Smooth muscle cell of the brain vasculature (primary cell): ENCODE measurements around the gene AMIGO3.
"Not testable (repeated sequence)": the region's sequence is repeated elsewhere in the genome, so short reads cannot be mapped to it uniquely, and the experiment has no call there.

ENCODE experiments used
- DNase-seq: peaks from one replicate; pipeline ENCODE4 v3.0.0-alpha.2; 2012; ENCODE audit warnings: low read depth, low spot score

The AMIGO3 gene

DNA sequence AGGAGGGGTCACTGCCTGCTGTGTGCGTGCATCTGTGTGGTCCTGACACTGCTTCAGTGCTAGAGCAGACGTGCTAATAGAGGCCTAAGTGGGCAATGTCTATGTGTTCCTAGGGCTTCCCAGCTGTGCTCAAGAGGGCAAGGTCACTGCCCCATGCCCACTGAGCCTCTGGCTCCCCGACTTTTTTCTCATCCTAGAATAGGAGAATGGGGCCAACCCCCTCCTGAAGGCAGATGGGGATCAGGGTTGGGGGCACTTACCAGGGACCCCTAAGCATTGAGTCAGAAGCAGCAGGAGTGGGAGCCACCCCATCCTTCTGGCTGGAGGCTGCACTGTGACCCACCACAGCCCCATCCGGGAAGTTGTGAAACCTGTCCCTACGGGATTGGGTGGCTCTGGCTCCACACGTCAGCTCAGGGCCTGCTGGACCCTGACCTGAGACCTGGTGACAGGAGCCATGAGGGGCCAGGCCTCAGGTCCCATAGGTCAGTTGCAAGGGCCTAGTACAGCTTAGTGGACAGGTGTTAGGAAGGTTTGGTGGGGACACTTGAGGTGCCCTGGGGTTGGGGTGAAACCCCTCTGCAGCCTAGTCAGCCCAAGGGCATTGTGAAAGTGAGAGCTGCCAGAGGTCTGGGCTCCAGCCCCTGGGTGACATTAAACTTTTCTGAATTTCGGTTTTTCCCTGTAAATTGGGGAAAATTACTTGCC lies 31.0 kb downstream of the AMIGO3 start:
- DNase-seq, result not testable (repeated sequence)

DNA sequence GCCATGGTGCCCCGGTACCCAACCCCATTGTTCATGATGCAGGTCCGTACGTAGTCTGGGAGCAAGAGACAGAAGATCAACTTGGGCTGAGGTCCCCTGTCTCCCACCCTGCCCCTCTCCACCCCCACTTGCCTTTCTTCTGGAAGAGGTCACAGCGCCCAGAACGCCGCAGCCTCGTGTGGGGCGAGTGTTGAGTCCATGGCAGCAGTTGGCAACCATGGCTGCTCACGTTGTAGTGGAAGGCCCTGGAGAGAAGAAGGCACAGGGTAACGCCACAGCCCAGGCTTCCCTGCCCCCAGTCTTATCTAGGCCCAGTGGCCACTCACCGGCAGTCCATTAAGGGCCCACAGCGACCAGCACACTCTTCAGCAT lies 32.1 kb downstream of the AMIGO3 start:
- not testable (repeated sequence) for DNase-seq

DNA sequence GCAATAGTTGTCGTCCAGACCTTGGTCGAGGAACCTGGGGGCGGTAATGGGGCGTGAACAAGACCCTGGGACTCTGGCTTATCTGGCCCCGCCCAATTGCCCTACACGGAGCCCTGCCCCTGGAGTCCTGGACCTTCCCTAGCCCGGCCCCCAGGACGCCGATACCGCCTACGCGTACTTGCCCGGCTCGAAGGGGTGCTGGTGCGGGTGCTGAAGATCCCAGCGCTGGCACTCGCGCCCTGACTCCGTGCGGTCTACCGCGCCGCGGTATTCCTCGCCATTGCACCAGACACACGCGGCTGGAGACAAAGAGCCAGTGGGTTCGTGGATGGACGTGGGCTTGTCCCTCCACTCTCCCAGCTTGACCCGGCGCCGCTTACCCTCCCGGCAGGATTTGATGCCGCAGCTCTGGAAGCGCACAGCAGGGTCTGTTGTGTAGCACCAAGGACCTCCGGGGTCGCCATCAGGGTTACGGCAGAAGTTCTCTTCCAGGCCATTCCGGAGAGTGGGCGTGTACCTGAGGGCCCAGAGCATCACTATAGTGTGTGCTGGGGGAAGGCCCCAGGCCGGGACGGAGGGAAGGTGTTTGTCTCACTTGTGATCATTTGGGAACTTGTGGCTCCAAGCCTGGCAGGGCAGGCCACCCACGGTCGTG lies 32.6 kb downstream of the AMIGO3 start:
- DNase-seq, result not testable (repeated sequence)

DNA sequence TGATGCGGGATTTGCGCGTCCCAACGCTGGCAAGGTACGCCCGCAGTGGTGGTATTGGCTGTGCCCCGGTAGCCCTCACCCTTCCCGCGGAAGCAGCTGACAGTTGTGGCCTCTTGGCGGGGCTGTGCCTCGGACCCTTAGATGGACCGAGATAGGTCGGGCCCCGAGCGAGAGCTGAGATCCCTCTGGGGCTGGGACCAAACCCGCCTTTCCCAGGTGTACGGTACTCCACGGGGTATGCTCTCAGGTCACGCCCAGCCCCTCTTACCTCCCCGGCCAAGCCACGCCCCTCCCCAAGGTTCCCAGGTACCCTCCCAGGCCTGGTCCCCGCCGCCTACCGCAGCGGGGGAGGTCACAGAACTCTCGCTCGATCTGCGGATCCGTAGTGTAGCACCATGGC lies 33.1 kb downstream of the AMIGO3 start:
- DNase-seq, result not testable (repeated sequence)

DNA sequence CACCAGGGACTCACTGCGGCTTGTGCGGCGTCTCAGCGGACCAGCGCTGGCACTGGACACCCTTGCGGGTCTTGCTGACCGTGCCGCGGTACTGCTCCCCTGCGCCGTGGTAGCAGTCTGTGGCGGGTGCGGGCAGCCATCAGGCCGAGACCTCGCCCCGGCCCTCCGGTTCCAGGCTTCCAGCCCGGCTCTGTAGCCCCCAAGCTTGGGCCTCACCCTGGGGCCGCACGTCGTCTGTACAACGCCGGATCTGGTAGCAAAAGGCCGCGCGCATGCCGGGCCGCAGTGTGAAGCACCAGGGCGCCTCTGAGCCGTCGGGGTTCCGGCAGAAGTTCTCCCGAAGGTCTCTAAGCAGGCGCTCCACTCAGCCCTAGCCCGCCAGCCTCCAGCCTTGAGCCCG lies 33.6 kb downstream of the AMIGO3 start:
- not testable (repeated sequence) for DNase-seq

DNA sequence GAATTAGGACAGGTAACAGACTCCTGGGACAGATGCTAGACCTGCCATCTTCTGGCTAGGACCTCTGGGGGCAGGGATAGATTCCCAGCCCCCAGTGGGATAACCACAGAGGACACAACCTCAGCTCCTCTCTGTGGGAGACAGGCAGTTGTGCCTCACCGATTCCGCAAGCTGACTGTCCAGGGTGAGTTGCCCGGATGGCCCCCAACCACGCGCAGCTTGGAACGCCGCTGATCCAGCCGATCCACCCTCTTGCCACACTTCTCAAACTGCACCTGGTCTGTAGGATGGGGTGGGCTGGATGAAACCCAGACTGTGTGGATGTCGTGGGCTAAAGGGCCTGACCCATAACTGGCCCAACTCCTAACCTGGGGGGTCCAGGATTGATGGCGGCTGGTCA lies 34.4 kb downstream of the AMIGO3 start:
- DNase-seq, result not testable (repeated sequence)

DNA sequence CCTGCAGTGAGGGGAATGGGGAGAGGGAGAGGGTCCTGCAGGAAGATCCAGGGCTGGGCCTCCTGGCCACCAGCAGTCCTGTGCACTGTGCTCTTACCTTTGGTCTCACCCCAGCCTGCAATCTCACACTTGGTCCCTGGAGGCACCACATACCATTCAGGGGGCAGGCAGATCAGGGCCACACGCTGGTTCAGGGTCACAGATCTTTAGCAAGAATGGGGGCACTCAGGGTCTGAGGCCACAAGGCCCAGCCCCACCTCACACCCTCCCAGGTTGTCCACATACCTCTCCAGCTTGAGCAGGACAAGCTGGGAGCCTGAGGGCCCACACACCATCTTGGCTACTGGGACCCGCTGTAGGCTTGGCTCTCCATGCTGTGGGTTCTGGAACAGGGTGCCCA lies 35.0 kb downstream of the AMIGO3 start:
- not testable (repeated sequence) for DNase-seq

DNA sequence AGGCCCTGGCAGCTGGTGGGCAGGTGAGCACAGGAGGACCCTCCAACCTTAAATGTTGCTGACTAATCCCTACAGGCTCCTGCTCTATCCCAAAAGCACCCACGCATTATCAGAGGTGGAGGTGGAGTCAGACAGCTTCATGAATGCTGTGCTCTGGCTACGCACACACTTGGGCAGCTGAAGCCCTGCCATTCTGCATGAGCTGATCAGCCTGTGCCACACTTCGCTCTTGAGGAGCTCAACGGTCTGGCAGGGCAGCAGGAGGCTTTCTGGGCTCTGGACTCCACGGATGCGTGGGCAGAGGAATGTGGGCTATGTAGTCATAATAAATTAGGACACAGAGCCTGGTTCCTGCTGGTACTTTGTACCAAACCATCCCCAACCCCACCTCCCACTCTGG lies 36.3 kb downstream of the AMIGO3 start:
- DNase-seq, result no peak

DNA sequence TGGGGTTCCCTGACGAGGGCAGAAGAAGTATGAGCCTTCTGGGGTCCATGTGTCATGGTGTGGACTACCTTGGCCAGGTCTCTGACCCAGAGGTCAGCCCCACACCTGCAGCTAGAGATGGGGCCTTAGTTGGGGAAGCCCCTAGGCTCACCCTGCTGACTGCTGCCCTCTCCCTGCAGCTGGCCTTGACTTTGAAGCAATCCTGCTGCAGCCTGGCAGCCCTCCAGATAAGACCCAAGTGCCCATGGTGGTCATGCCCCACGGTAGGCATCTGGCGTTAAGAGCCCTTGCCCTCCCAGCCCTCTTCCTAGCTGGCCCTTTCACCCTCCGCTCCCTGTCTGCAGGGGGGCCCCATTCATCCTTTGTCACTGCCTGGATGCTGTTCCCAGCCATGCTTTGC lies 37.9 kb downstream of the AMIGO3 start:
- no peak for DNase-seq

DNA sequence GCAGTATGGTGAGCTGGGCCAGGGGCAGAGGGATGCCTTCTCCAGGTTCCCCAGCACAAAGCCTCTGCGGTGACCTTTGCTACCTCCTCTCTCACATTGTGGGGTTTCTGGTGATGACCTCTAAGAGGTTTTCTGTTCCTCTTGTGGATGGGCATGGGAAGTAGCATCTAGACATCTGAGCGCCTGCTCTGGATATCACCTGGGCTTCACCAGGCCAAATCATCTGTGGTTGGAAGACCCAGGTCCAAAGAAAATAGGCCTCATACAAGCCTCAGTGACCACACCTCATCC lies 38.3 kb downstream of the AMIGO3 start:
- no peak for DNase-seq

DNA sequence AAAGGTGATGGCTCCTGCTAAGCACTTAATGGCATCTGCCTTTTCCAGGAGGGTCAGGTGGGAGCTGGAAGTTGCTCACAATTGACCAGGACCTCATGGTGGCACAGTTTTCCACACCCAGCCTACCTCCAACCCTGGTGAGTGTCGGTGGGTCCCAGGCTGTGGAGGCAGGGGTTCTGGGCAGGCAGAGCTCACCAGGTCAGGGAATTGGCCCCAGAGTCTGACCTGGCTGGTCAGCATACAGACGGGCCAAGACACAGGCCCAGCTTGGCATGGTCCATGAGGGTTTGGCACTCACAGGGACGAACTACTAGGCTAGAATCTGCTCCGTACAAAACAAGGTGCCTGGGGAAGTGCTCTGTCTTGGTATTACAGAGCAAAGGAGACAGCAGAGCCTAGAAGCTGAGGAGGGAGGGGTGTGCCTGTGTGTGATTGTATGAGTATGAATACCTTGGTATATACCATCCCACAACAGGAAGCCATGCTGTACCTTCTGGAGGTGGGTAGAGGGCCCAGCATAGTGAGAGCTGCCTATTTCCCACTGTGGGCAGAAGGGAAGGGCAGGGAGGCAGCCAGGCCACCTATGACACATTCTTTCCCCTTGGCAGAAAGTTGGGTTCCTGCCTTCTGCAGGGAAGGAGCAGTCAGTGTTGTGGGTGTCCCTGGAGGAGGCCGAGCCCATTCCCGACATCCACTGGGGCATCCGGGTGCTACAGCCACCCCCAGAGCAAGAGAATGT lies 38.8 kb downstream of the AMIGO3 start:
- DNase-seq, result no peak

DNA sequence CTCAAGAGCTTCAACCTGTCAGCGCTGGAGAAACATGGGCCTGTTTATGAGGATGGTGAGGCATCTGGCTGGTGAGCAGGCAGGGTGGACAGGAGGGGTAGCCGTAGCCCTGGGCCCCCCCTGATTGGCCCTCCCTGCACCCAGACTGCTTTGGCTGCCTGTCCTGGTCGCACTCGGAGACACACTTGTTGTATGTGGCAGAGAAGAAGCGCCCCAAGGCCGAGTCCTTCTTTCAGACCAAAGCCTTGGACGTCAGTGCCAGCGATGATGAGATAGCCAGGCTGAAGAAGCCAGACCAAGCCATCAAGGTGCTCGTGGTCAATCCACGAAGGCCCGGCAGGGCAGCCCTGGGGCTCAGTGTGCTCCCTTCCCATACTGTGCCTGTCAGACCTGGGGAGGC lies 43.6 kb downstream of the AMIGO3 start:
- no peak for DNase-seq

DNA sequence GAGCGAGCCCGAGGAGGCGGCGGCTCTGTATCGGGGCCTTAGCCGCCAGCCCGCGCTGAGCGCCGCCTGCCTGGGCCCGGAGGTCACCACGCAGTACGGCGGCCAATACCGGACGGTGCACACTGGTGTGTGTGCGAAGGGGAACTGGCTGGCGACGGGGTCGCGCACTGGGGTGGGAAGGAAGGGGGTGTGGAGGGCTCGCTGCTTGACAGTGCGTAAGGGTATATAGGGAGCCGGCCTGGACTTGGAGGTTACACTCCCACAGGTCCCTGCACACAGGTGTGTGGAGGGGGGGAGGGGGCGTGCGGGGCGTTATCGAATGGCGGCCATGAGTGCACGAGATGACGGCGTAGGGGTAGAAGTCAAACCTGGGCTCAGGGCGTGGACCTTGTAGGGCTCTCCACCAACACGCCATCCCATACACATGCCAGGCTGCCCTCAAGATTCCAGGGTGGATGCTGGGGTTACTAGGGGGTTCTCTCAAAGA lies 44.9 kb downstream of the AMIGO3 start:
- no peak for DNase-seq

DNA sequence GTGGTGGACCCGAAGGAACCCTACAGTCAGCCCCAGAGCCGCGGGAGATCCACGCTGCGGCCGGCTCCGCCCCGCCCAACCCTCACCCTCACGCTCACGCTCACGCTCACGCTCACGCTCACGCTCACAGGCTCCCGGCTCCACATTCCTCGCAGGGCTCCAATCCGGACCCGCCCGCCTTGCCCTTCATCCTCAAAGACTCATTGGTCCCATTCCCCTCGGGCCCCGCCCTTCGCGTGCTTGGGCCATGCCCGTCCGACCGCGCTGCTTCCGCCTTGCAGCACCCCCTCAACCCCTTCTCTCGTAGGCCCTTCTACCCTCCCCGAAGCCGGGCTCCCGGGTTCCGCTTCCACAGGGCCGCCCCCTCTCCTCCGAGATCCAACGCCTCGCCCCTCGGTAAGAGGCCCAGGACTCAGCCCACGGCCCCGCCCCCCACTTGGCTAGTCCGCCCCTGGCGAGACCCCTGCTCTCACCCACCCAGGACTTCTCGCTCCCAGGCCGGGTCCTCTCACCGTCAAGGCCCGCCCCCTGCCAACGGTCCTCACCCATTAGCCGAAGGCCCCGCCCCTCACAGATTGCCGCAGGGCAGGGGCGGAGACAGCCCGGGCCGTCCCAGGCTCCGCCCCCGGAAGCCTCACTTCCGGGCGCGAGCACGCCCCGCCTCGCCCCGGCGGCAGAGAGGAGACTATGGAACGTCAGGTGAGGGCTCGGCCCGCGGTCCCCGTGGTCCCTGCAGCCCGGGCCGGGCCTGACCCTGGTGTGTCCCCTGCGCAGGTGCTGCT lies 45.6 kb downstream of the AMIGO3 start, which contains the start of gene APEH:
Gene APEH (plus strand): TSS at position 637 of the 782 bp plus-strand sequence. CDS start 51 bp downstream, at position 688.
- DNase-seq, result peak; percentile 79

DNA sequence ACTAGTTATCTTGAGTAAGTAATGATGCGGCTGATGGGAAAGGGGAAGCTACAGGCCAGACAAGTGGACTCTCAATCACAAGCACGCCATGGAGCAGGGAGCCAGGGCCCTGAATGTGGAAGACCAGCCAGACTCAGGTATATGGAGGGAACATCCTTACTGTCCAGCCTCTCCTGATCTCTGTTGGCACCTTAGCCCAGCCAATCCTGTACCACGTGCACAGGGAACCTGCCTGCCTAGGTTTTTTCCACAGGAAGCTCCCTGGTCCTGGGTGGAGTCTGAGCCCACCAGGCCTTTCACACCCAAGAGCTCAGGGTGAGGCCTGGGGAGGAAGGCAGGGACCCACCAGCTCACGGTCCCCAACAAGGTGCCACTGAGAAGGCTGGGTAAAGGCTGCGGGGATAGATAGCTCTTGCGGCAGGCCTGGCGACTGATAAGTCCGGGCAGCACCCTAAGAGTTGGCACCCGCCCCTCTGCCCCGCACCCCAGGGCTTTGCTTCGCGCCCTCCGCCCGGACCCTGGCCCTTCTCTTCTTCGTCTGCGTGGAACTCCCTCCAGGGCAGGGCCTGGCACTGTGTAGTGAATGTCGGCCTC lies 46.3 kb downstream of the AMIGO3 start:
- DNase-seq, result no peak

DNA sequence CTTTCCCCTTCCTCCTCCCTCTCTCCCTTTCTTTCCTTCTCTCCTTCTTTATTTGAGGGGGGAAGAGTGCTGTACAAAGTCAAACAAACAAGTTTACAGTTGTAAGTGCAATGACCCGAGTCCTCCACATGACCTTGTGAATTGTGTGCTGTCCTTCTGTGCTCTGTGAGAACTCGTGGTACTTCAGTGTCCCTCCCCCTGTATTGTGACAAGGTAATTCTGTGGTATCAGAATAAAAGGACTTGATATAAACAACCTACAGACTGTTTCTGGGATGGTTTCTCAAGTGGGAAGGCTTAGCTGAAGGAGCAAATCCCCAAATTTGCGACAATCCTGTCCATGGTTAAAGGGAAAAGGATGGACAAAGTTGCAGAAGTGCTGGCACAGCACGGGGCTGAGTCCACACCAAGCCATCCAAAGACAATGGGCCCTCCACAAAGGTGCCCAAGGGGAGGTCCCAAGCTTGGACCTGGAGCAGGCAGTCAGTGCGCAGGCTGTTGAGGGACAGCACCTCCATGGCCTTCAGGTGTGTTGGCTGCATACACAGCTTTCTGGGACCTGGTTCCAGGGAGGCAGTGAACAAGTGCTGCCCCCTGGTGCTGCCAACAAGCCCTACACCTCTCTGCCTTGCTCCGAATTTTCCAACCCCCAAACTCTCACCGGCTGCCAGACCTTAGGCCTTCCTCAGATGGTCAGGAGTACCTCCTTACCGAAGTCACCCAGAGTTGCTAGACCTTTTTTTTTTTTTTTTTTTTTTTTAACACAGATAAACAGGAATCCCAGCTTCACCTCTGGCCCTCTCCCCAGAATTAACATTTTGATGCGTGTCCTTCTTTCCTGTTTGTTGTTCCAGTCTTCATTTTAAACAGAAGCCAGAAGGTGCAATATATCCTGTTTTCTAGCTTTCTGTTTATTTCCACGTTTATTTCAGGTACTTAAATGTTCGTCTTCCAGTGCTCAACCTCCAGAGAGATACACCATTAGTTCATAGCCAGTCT lies 47.9 kb downstream of the AMIGO3 start:
- DNase-seq, result no peak

DNA sequence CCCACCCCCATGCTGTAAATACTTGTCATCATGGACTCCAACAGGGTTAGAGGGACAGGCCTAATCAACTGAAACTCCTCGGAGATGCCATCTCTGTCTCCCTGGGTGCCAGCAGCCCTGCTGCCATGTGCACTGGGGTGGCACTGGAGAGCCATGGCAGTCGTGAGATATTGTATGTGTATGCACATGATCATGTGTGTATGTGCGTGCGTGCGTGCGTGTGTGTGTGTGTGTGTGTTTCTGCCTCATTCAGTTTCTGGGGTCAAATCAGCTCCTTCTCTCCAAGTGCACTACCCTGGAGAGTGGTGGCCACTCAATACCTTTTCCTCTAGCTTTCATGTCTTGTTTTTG lies 48.6 kb downstream of the AMIGO3 start:
- DNase-seq, result no peak

DNA sequence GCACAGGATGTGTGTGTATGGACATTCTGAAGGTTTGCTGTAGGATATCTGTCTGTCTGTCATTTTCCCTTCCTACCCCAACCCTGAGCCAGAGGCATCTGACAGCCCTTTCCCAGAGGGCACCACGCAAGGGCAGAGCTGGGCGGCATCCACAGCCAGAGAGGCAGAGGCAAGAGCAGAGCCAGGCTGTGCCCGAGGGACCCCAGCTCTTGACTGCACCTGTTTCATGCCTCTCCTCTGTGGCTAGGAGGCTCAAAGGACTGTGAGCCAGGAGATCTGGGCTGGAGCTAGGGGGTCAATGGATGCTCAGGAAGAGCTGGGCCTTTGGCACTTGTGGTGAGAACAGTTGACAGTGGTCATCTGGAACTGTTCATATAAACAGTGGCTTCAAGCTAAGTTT lies 50.1 kb downstream of the AMIGO3 start:
- no peak for DNase-seq

DNA sequence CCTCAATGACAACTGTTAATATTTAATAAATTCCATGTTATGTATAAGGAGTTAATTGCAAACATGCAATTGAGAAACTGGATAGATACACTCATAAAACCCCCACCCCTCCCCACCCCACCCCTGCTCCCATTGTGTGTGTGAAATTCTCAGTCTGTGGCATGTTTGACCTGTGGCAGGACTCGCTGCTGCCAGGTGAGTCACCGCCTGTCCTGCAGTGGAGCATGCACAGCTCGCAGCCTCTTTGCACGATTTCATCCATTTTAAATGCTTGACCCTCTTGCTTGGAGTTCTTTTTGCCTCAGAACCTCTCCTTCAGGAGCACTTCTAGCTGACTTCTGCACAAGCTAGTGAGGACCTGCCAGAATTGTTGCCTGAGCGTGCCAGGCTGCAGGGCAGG lies 50.6 kb downstream of the AMIGO3 start:
- DNase-seq, result no peak

DNA sequence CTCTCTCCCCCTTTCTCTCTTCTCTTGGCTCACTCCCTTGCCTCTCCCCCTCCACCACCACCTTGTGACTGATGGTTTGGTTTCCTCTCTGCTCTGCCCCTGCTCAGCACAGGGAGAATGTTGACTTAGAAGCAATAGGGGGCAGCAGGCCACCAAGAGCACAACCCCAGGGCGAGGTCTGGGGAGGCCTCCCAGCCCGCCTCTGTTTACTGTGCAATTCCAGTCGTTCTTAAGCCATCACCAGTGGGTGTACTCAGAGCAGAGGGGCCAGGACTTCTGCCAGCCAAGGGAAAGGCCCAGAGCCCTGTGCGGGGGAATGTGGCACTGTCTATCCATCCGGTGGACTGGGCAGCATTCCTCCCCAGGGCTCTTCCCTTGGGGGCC lies 51.1 kb downstream of the AMIGO3 start:
- DNase-seq, result no peak
